Esophagus (tissue), 2 donors: ENCODE results near the gene PTPRJ. TPM values are rescaled to one million over a fixed set of nuclear protein-coding genes. Genes with fewer than 3 reads are reported as not detected.

Source experiments
- H3K27ac ChIP-seq, 2 donors: one replicate each; pipeline ENCODE4 v1.5.1; 2013; ENCODE audit warnings: low read depth in 2 of 2, mild to moderate bottlenecking in 2 of 2, inconsistent platforms in 1 of 2, low read length in 1 of 2, moderate library complexity in 1 of 2
- H3K27me3 ChIP-seq, 2 donors: one replicate each; pipeline ENCODE4 v1.6.1; 2013; ENCODE audit warnings: low read length in 2 of 2, control low read depth in 1 of 2, mild to moderate bottlenecking in 1 of 2; ENCODE audit not compliant: insufficient read depth in 2 of 2, control insufficient read depth in 1 of 2
- H3K36me3 ChIP-seq, 2 donors: one replicate each; pipeline ENCODE4 v1.6.1; 2013; ENCODE audit warnings: low read length in 1 of 2; ENCODE audit not compliant: control insufficient read depth in 2 of 2, insufficient read depth in 2 of 2
- H3K4me1 ChIP-seq, 2 donors: one replicate each; pipeline ENCODE4 v1.6.1; 2013; ENCODE audit warnings: low read length in 1 of 2; ENCODE audit not compliant: control insufficient read depth in 2 of 2, insufficient read depth in 2 of 2
- H3K4me3 ChIP-seq, 2 donors: one replicate each; pipeline ENCODE4 v1.5.1; 2013; ENCODE audit warnings: low read length in 2 of 2, mild to moderate bottlenecking in 2 of 2, low read depth in 1 of 2, moderate library complexity in 1 of 2
- H3K9me3 ChIP-seq, 2 donors: one replicate each; pipeline ENCODE4 v1.6.1; 2013; ENCODE audit warnings: mild to moderate bottlenecking in 2 of 2, low read depth in 1 of 2, low read length in 1 of 2, moderate library complexity in 1 of 2; ENCODE audit not compliant: control insufficient read depth in 2 of 2, insufficient read depth in 1 of 2
- WGBS, 2 donors: extraction: QIAGEN DNeasy Blood & Tissue Kit; methylation state at CpG; one replicate each; pipeline ENCODE4 v1.1.7; 2013; 5-methylcytosine and 5-hydroxymethylcytosine counted together
- polyA plus RNA-seq, 2 donors: library from polyadenylated mRNA; stranded (reverse); fragments of 200-250 nt; gene quantifications; one replicate each; pipeline ENCODE4 v1.2.3, GENCODE V29; 2013
- donor health status: healthy with polysubstance abuse.
- donor health status: Bipolar disorder and iron deficiency.

The PTPRJ gene
- polyA plus RNA-seq, 2 donors = 0.47 to 0.55 TPM

GRCh38 chr11:48073031-48073861, 92.9 kb downstream of the PTPRJ start:
- WGBS, 2 donors = 88 to 89% methylated on average over 8 of the region's 8 CpGs
- no peak overlapping the region for H3K27ac ChIP-seq
- no peaks in the 10 kb centered on the region for H3K27me3 ChIP-seq
- no peaks in the 10 kb centered on the region for H3K9me3 ChIP-seq
- H3K4me1 ChIP-seq = no peaks in the 10 kb centered on the region
- no peaks in the 10 kb centered on the region for H3K36me3 ChIP-seq
- no peak overlapping the region for H3K4me3 ChIP-seq

GRCh38 chr11:48074425-48075181, 94.2 kb downstream of the PTPRJ start:
- Histone ChIP-seq H3K4me3 (no peak overlapping the region), H3K4me1 (no peaks in the 10 kb centered on the region), H3K36me3 (no peaks in the 10 kb centered on the region), H3K27ac (no peak overlapping the region), H3K9me3 (no peaks in the 10 kb centered on the region), H3K27me3 (no peaks in the 10 kb centered on the region)
- WGBS, 2 donors = 78 to 79% methylated on average over 3 of the region's 3 CpGs

GRCh38 chr11:48075637-48076036, 95.3 kb downstream of the PTPRJ start:
- H3K9me3 ChIP-seq = no peaks in the 10 kb centered on the region
- H3K4me1 ChIP-seq = no peaks in the 10 kb centered on the region
- H3K27ac ChIP-seq = no peak overlapping the region
- 97 to 98% methylated on average over 7 of the region's 7 CpGs for WGBS, 2 donors
- no peaks in the 10 kb centered on the region for H3K27me3 ChIP-seq
- H3K4me3 ChIP-seq = no peak overlapping the region
- no peaks in the 10 kb centered on the region for H3K36me3 ChIP-seq

GRCh38 chr11:48077251-48077650, 96.9 kb downstream of the PTPRJ start:
- no peak overlapping the region for H3K4me3 ChIP-seq
- no peaks in the 10 kb centered on the region for H3K4me1 ChIP-seq
- no peaks in the 10 kb centered on the region for H3K36me3 ChIP-seq
- H3K27me3 ChIP-seq = no peaks in the 10 kb centered on the region
- no peaks in the 10 kb centered on the region for H3K9me3 ChIP-seq
- no peak overlapping the region for H3K27ac ChIP-seq
- 85 to 88% methylated on average over 6 of the region's 6 CpGs for WGBS, 2 donors

- WGBS, 2 donors = 88 to 96% methylated on average over 1 of the region's 1 CpG
- Histone ChIP-seq H3K4me3 (no peak overlapping the region), H3K27ac (no peak overlapping the region), H3K36me3 (no peaks in the 10 kb centered on the region), H3K27me3 (no peaks in the 10 kb centered on the region), H3K9me3 (no peaks in the 10 kb centered on the region), H3K4me1 (no peaks in the 10 kb centered on the region)
Measured at GRCh38 chr11:48078689-48079088, 98.3 kb downstream of the PTPRJ start.

- Histone ChIP-seq H3K4me3 (no peak overlapping the region), H3K9me3 (no peaks in the 10 kb centered on the region), H3K27ac (no peak overlapping the region), H3K4me1 (no peaks in the 10 kb centered on the region), H3K27me3 (no peaks in the 10 kb centered on the region), H3K36me3 (no peaks in the 10 kb centered on the region)
- WGBS, 2 donors = 87 to 90% methylated on average over 5 to 6 of the region's 6 CpGs
Measured at GRCh38 chr11:48079596-48079995, 99.2 kb downstream of the PTPRJ start.

- no peaks in the 10 kb centered on the region for H3K27me3 ChIP-seq
- no peaks in the 10 kb centered on the region for H3K9me3 ChIP-seq
- H3K4me3 ChIP-seq = no peak overlapping the region
- WGBS, 2 donors = 91 to 92% methylated on average over 6 of the region's 6 CpGs
- H3K36me3 ChIP-seq = no peaks in the 10 kb centered on the region
- H3K4me1 ChIP-seq = no peaks in the 10 kb centered on the region
- no peak overlapping the region for H3K27ac ChIP-seq
Measured at GRCh38 chr11:48080301-48080861, 100.0 kb downstream of the PTPRJ start.

- no peaks in the 10 kb centered on the region for H3K9me3 ChIP-seq
- H3K27me3 ChIP-seq = no peaks in the 10 kb centered on the region
- no peaks in the 10 kb centered on the region for H3K36me3 ChIP-seq
- no peak overlapping the region for H3K4me3 ChIP-seq
- WGBS, 2 donors = 47 to 50% methylated on average over 19 of the region's 19 CpGs
- H3K27ac ChIP-seq = peak overlapping the region in 1 of 2 donors; percentile 37
- no peaks in the 10 kb centered on the region for H3K4me1 ChIP-seq
Measured at GRCh38 chr11:48081151-48082010, 101.0 kb downstream of the PTPRJ start.

DNA sequence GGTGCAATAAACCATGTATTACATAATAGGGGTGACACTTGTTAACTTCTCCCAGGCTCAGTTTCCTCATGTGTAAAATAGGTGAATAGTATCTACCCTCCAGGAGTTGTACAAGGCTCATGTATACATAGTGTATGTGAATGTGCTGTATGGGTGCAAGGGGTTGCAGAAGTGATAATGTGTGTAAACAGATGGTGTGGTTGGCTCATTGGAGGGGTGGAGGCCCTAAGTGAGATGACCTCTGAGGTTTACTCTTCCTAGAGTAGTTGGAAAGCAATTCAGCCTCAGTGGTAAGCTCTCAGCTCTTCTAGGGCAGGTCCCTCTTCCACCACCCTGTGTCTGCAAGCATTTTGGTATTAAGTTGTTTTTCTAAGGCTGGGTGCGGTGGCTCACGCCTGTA, 102.4 kb downstream of the PTPRJ start:
- no peaks in the 10 kb centered on the region for H3K9me3 ChIP-seq
- no peak overlapping the region for H3K27ac ChIP-seq
- WGBS, 2 donors = 100% methylated on average over 2 of the region's 2 CpGs
- H3K36me3 ChIP-seq = no peaks in the 10 kb centered on the region
- H3K27me3 ChIP-seq = no peaks in the 10 kb centered on the region
- H3K4me3 ChIP-seq = no peak overlapping the region
- no peaks in the 10 kb centered on the region for H3K4me1 ChIP-seq
